Neural cell (in vitro differentiated cells): Measurements from ENCODE around the gene CEMIP2. TPM values are rescaled to one million over a fixed set of nuclear protein-coding genes. Genes with fewer than 3 reads are reported as not detected.

Source experiments
- H2AFZ ChIP-seq: fragments of 200-600, 300-800 bp; sonication (generic), shearing (Covaris generic); 2 replicates; pipeline ENCODE4 v1.6.0; 2014; ENCODE audit warnings: low read depth, mild to moderate bottlenecking, antibody characterized with exemption, low read length, moderate library complexity
- H3F3A ChIP-seq: fragments of 200-600 bp; shearing (Covaris generic); 2 replicates; pipeline ENCODE4 v1.6.1; 2016; ENCODE audit warnings: mild to moderate bottlenecking, moderate library complexity, mixed read lengths, antibody characterized with exemption, low read length; ENCODE audit not compliant: insufficient read depth, poor library complexity, severe bottlenecking
- H3K27ac ChIP-seq: fragments of 200-600, 300-800 bp; sonication (generic), shearing (Covaris generic); 2 replicates; pipeline ENCODE4 v1.5.1; 2014; ENCODE audit warnings: mild to moderate bottlenecking, low read length, moderate library complexity
- H3K27me3 ChIP-seq: fragments of 300-800, 200-600 bp; sonication (generic), shearing (Covaris generic); 2 replicates; pipeline ENCODE4 v1.6.0; 2014; ENCODE audit warnings: mild to moderate bottlenecking, low read depth, low read length, moderate library complexity; ENCODE audit not compliant: insufficient read depth
- H3K36me3 ChIP-seq: fragments of 300-800, 200-600 bp; sonication (generic), shearing (Covaris generic); 2 replicates; pipeline ENCODE4 v1.5.1; 2014; ENCODE audit warnings: mild to moderate bottlenecking, antibody characterized with exemption, low read length, moderate library complexity; ENCODE audit not compliant: insufficient read depth
- H3K4me2 ChIP-seq: fragments of 300-800, 200-600 bp; sonication (generic), shearing (Covaris generic); 2 replicates; pipeline ENCODE4 v1.6.0; 2014; ENCODE audit warnings: mild to moderate bottlenecking, low read length
- H3K4me3 ChIP-seq: fragments of 300-800, 200-600 bp; sonication (generic), shearing (Covaris generic); 2 replicates; pipeline ENCODE4 v1.5.1; 2014; ENCODE audit warnings: mild to moderate bottlenecking, low read length, moderate library complexity
- H3K79me2 ChIP-seq: fragments of 200-600 bp; shearing (Covaris generic); replicated peaks from 2 replicates; pipeline ENCODE4 v1.6.0; 2014; ENCODE audit warnings: mild to moderate bottlenecking, low read length, moderate library complexity; ENCODE audit not compliant: insufficient read depth
- H3K9ac ChIP-seq: fragments of 300-800, 200-600 bp; sonication (generic), shearing (Covaris generic); 2 replicates; pipeline ENCODE4 v1.6.1; 2016; ENCODE audit warnings: mild to moderate bottlenecking, low read length, mixed read lengths
- H3K9me2 ChIP-seq: fragments of 200-600 bp; shearing (Covaris generic); 2 replicates; pipeline ENCODE4 v1.6.1; 2016; ENCODE audit warnings: mild to moderate bottlenecking, low read length, mixed read lengths; ENCODE audit not compliant: insufficient read depth
- H3K9me3 ChIP-seq: fragments of 200-600, 300-800 bp; sonication (generic), shearing (Covaris generic); 2 replicates; pipeline ENCODE4 v1.6.1; 2016; ENCODE audit warnings: mild to moderate bottlenecking, mixed run types, low read length, moderate library complexity, mixed read lengths
- H4K20me1 ChIP-seq: fragments of 200-600 bp; shearing (Covaris generic); 2 replicates; pipeline ENCODE4 v1.6.1; 2016; ENCODE audit warnings: mild to moderate bottlenecking, mixed run types; ENCODE audit not compliant: insufficient read depth
- CTCF ChIP-seq: fragments of 450-650 bp; IDR thresholded peaks from 2 replicates; pipeline ENCODE4 v1.5.1; 2014; ENCODE audit warnings: antibody characterized with exemption, mild to moderate bottlenecking, moderate library complexity; ENCODE audit not compliant: poor library complexity, severe bottlenecking
- EP300 ChIP-seq: fragments of 450-650 bp; conservative IDR thresholded peaks from 2 replicates; pipeline ENCODE4 v1.6.1; 2014; ENCODE audit warnings: antibody characterized with exemption, mild to moderate bottlenecking, moderate library complexity; ENCODE audit not compliant: poor library complexity, severe bottlenecking
- EZH2 ChIP-seq: fragments of 200-600, 300-800 bp; shearing (Covaris generic), sonication (generic); IDR thresholded peaks from 2 replicates; pipeline ENCODE4 v1.6.1; 2014; ENCODE audit warnings: antibody characterized with exemption, low read length, borderline replicate concordance, mild to moderate bottlenecking; ENCODE audit not compliant: insufficient read depth, poor library complexity, severe bottlenecking
- MXI1 ChIP-seq: fragments of 450-650 bp; conservative IDR thresholded peaks from 2 replicates; pipeline ENCODE4 v1.6.1; 2014; ENCODE audit warnings: antibody characterized with exemption, mild to moderate bottlenecking; ENCODE audit not compliant: poor library complexity, severe bottlenecking
- POLR2AphosphoS5 ChIP-seq: IDR thresholded peaks from 2 replicates; pipeline ENCODE4 v1.6.1; 2012
- RAD21 ChIP-seq: fragments of 450-650 bp; conservative IDR thresholded peaks from 2 replicates; pipeline ENCODE4 v1.6.1; 2014; ENCODE audit warnings: antibody characterized with exemption, mild to moderate bottlenecking, moderate library complexity
- REST ChIP-seq: IDR thresholded peaks from 2 replicates; pipeline ENCODE4 v1.6.1; 2012; ENCODE audit warnings: borderline replicate concordance
- SMC3 ChIP-seq: fragments of 450-650 bp; conservative IDR thresholded peaks from 2 replicates; pipeline ENCODE4 v1.6.1; 2014; ENCODE audit warnings: antibody characterized with exemption, mild to moderate bottlenecking, moderate library complexity; ENCODE audit not compliant: poor library complexity
- TAF1 ChIP-seq: IDR thresholded peaks from 2 replicates; pipeline ENCODE4 v1.6.1; 2012; ENCODE audit warnings: low read depth
- polyA plus RNA-seq: library from polyadenylated mRNA; depleted of rRNA; stranded (reverse); fragments of >200 nt; gene quantifications from 2 replicates; pipeline ENCODE4 v1.2.3, GENCODE V29; 2014

CEMIP2 gene
- polyA plus RNA-seq, 1 donor from 2014 or later: 11.3 TPM

GRCh38 chr9:71655141-71655540 lies 113.2 kb downstream of the CEMIP2 start:
- Histone ChIP-seq H2AFZ (no peak overlapping the region), H3K4me3 (no peak overlapping the region)

GRCh38 chr9:71652480-71652879 lies 115.8 kb downstream of the CEMIP2 start:
- Histone ChIP-seq H3K36me3 (no peaks in the 10 kb centered on the region), H3K9ac (no peak overlapping the region), H2AFZ (no peak overlapping the region), H3K4me2 (no peak overlapping the region), H4K20me1 (no peaks in the 10 kb centered on the region), H3K9me2 (no peaks in the 10 kb centered on the region), H3K27ac (no peak overlapping the region), H3K27me3 (no peaks in the 10 kb centered on the region), H3K79me2 (no peaks in the 10 kb centered on the region), H3K4me3 (no peak overlapping the region), H3K9me3 (no peaks in the 10 kb centered on the region), H3F3A (no peaks in the 10 kb centered on the region)
- no peak for TF ChIP-seq RAD21

More at GRCh38 chr9:71655141-71655540, 113.2 kb downstream of the CEMIP2 start:
- Histone ChIP-seq H3K4me2 (no peak overlapping the region), H4K20me1 (no peaks in the 10 kb centered on the region), H3F3A (no peaks in the 10 kb centered on the region), H3K9ac (no peak overlapping the region), H3K27ac (no peak overlapping the region), H3K79me2 (no peaks in the 10 kb centered on the region), H3K9me2 (no peaks in the 10 kb centered on the region), H3K27me3 (no peaks in the 10 kb centered on the region), H3K36me3 (no peaks in the 10 kb centered on the region), H3K9me3 (no peaks in the 10 kb centered on the region)
- no peak for TF ChIP-seq POLR2AphosphoS5
- no peak for TF ChIP-seq CTCF
- no peak for TF ChIP-seq REST
- no peak for TF ChIP-seq RAD21
- TF ChIP-seq EZH2: no peak
- no peak for TF ChIP-seq MXI1
- no peak for TF ChIP-seq SMC3
- no peak for TF ChIP-seq TAF1
- no peak for TF ChIP-seq EP300

GRCh38 chr9:71648453-71648852 lies 119.9 kb downstream of the CEMIP2 start:
- TF ChIP-seq POLR2AphosphoS5: no peak
- Histone ChIP-seq H3K9me3 (no peaks in the 10 kb centered on the region), H3K4me3 (no peak overlapping the region), H3K27ac (no peak overlapping the region), H4K20me1 (no peaks in the 10 kb centered on the region), H2AFZ (no peak overlapping the region), H3K79me2 (no peaks in the 10 kb centered on the region), H3K36me3 (no peaks in the 10 kb centered on the region), H3K9me2 (no peaks in the 10 kb centered on the region), H3F3A (no peaks in the 10 kb centered on the region), H3K4me2 (no peak overlapping the region), H3K9ac (no peak overlapping the region), H3K27me3 (no peaks in the 10 kb centered on the region)
